CMK (cell line): ENCODE data around the gene KLHL22.

Source experiments
- DNase-seq: peaks from one replicate; pipeline ENCODE4 v3.0.0-alpha.2; 2010; ENCODE audit warnings: low read depth

The KLHL22 gene

GRCh38 chr22:20448630-20449029, 47.0 kb downstream of the KLHL22 start:
- DNase-seq = no peak

GRCh38 chr22:20446383-20446970, 49.1 kb downstream of the KLHL22 start:
- DNase-seq = no peak

DNA sequence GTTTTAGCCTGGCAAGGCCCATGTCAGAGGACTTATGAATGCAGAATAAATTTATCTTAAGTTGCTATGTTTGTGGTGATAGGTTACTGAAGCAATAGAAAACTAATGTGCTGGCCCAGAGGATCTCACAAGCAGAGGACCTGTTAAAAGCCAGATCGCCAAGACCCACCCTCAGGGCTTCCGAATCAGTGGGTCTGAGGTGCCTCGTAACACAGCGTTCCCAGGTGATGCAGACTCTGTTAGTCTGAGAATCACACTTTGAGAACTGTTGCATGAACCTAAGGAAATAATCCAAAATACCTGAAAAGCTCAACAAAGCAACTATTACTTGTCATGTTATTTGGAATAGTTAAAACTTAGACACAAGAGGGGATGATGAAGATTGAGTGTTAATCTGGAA, 51.3 kb downstream of the KLHL22 start:
- DNase-seq = no peak

GRCh38 chr22:20442485-20443284, 52.9 kb downstream of the KLHL22 start:
- no peak for DNase-seq

DNA sequence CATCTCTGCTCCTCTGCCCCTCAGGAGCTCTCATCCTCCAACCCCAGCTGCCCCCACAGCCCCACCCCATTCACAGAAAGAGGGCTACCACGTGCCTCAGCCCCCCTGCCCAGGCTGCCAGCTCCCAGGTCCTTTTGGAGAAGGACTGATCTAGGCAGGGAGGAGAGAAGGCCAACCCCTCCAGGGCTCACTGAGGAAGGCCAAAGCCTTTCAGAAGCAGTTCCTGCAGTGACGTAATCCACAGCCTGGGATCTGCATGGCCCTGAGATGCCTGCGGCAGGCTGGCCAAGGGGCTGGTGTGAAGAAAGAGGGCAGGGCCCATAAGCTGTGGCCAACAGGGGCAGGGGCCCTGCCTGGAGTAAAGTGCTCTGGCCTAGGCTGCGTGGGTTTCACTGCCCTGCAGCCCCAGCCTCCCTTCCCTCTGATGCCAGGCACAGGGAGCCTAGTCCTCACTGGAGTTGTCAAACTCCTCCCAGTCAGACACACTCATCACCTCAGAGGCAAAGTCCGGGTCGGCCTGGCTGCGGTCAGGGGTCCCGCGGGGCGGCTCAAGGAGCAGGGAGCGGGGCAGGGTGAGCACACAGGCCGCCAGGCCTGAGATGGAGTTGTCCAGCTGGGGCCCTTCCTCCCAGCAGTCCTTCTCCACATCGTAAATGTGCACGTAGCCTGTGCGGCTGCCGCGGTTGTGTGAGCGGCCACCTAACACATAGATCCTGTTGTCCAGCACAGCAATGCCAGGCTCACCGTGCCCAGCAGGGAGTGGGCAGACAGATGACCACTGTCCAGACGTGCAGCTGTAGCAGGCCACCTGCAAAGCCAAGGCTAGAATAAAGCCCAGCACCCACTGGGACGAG, 53.7 kb downstream of the KLHL22 start:
- DNase-seq = no peak

DNA sequence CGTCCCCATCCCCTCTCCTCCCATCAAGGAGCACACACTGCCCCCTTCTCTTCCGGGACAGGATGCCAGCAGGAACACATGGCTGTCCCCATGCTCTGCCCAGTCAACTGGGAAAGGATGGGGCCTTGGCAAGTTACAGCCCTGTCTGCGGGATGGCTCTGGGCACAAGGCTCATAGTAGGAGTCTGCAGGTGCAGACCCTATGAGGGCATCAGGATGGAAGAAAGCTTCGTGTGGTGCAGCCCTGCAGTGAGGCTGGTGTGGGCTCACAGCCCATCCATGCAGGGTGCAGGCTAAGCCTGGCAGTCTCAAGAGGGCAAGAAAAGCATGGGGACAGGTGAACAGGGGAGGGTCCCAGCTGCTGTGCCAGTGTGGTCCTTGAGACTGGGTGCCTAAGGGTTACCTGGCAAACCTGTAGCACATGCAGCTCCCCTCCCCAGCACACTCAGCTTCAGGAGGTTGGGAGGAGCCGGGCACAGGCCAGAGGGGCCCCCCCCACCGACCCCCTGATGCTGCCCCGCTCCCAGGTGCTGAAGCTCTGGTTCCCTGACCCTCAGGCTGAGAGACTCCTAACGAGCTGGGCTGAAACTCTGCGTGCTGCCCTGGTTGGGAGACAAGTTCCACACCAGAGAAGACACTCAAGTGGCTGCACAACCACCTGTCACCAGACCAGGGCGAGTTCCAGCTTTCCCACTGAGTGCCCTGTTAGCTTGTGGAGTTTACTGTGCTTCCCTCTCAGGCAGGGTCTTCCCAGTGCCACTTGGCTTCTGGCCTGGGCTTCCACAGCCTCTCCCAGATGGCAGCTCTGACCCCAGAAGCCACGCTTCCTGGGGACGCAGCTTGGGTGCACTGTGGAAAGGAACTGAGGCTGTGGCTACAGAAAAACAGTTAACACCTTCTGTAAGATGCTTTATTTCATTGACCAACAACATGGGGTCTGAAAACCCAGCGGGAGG, 54.7 kb downstream of the KLHL22 start:
- DNase-seq = no peak

DNA sequence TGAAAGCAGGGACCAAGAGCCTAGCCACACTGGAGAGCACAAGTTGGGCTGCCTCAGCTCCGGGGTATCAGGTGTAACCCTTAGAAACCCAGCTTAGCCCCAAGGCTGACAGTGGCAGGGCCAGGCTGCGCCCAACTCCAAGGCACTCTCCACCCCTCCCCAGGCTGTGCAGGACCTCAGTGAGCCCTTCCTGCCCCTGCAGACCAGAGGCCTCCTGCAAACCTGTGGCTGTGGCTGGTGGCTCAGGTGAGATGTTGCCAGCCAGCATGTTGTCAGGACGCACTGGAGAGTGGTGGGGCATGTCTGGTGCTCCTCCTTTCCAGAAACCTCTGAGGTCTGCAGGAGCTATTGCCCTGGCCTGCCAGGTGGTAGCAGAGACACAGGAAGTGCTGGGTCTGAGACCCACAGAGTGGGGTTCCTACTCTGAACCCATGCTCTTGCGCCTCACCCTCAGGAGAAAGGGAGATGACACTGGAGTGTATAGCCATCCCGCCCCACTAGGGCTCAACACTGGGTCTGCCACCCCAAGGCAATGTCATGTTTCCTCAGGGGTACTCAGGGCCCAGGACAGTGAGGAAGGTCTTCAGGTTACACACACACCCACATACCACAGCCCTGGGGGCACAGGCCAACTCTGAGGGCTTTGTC, 55.5 kb downstream of the KLHL22 start:
- no peak for DNase-seq

DNA sequence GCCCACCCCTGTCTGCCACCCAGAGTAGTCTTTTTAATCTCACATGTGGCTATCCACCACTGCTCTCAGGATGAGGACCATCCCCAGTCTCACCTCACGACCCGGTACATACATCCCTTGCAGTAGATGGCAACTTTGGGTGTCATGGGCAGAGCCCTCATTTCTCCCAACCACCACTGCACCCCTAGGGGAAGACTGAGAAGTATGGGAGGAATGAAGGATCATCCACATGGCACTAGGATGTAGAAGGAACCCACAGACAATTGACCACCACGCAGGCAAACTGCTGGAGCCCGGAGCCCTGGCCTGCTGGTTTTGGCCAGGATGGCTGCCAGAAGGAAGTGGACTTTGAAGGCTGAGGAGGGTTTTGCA, 56.1 kb downstream of the KLHL22 start:
- DNase-seq = no peak

DNA sequence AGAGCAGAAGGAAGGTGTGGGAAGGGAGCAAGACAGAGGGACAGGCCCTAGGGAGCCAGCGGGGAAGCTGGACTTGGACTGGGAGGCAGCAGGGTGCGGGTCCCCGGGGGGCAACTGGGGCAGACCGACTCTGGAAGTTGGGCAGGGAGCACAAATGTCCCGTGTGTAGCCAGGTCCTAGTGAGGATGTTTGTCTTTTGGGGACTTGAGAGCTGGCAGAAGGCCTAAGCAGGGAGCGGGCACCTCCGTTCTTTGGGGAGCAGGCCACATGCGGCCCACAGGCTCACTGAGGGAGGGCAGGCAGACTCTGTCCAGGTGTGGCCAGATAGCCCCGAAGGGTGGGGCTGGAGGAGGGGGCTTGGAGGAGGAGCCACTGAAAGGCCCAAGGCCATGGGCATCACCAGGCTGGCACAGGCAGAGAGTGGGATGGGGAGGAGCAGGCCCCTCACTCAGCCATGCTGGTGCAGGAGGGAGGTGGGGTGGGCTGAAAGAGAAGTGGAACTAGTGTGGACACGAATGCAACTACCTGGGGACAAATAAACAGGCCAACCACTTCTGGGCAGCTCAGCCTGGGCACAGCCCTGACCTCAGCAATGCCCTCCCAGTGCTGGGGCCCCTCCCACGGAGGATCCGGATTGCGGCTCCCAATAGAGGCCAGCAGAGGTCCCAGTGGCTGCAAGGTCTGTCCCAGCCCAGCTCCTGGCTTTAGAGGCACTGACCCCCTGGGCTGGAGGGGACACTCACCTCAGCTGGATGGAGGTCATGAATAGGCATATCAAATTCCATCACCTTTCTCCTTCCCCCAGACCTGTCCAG, 56.7 kb downstream of the KLHL22 start:
- DNase-seq = no peak

GRCh38 chr22:20438427-20438677, 57.2 kb downstream of the KLHL22 start:
- DNase-seq = no peak

DNA sequence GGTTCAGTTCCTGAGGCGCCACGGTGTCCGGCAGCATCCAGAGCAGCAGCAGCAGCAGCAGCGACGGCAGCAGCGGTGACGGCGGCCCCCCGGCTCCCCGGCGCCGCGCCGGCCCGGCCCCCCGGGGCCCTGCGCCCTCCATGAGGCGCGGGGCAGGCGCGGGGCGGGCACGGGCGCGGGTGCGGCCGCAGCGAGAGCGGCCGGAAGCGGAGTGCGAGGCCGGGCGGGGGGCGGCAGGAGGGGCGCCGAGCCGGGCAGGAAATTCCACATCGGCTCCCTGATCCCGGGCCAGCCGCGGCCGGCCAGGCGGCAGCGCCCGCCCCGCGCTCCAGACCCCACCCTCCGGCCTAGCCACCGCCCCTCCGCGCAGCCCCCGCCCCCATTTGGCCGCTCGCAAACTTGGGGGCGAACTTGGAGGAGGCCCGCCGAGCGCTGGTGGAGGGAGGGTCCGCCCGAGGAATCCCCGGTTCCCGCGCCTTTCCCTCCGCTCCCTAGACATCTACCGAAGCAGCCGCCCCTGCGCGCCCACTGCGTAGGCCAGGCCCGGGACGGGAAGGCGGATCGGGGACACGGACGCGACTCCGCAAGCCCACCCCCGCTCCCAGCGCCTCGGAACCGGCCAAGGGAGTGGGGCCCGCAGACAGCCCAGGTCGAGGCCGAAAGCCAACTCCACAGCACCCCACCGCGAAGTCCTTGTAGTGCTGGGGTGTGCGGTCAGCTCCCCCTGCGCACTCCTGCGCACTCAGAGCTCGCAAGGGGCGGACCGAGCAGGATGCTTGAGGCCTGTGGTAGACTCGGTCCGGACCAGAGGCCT, 57.8 kb downstream of the KLHL22 start, which contains the start of gene SCARF2:
SCARF2 (minus strand) TSS at position 213 of the 814 bp plus-strand sequence; CDS start at position 142, 71 bp downstream.
- DNase-seq = no peak

- DNase-seq = no peak
Observed at GRCh38 chr22:20436768-20437612, 58.6 kb downstream of the KLHL22 start.

- no peak for DNase-seq
Observed at GRCh38 chr22:20436307-20436767, 59.3 kb downstream of the KLHL22 start.

GRCh38 chr22:20435436-20436306, 59.9 kb downstream of the KLHL22 start:
- no peak for DNase-seq

DNA sequence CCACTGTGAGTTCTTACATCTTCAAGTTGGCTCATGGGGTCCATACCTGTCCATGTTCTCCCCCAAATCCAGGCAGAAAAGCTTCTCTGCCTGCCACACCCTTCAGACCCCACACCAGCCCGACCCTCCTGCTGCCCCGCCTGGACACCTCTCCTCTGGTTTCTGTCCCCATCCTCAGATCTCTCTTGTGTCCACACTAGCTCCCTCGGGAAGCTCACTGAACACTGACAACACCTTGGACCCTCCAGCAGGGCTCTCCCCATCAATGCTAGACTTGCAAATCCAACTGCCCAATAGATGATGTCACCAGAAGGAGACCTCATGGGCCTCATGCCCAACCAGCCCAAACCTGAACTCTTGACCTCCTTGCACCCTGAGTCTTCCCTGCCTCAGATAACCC, 60.8 kb downstream of the KLHL22 start:
- DNase-seq = no peak

DNA sequence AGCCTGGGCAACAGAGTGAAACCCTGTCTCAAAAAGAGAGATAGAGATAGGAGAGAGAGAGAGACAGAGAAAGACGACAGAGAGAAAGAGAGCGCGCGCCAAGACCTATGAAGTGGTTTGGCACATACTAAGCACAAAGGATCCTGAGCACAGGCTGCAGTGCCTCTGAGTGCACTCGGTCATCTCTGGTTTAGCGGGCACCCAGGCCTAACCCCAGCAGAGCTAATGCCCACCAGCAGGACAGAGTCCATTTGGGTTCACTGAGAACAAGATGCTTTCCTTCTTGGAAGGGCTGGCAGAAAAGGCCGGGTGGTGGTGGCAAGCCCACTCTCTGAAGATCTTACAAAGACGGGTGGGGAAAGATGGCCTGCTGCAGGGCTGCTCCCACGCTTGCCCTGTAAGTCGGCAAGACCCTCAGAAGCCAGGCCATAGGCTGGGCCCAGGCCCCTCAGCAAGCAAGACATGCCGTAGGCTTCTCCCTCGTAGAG, 61.3 kb downstream of the KLHL22 start:
- DNase-seq = no peak

GRCh38 chr22:20433686-20434241, 61.8 kb downstream of the KLHL22 start:
- DNase-seq = no peak
